OCI-LY3 (cell line): ENCODE measurements around the gene PRDM7.

Source experiments
- H2AFZ ChIP-seq: fragments of 200-600, 300-600 bp; shearing (Covaris generic); 2 replicates; pipeline ENCODE4 v1.6.0; 2014; ENCODE audit warnings: antibody characterized with exemption, low read depth, low read length
- H3K27ac ChIP-seq: fragments of 200-600, 300-600 bp; sonication (generic); 2 replicates; pipeline ENCODE4 v1.5.1; 2014; ENCODE audit warnings: mild to moderate bottlenecking, low read length, moderate library complexity, mixed read lengths
- H3K27me3 ChIP-seq: fragments of 200-600, 300-600 bp; sonication (generic); 2 replicates; pipeline ENCODE4 v1.6.1; 2014; ENCODE audit warnings: low read depth, low read length, mixed read lengths
- H3K36me3 ChIP-seq: fragments of 200-600, 300-600 bp; sonication (generic); replicated peaks from 2 replicates; pipeline ENCODE3; 2014; ENCODE audit warnings: low read depth, low read length, mixed read lengths
- H3K4me1 ChIP-seq: fragments of 300-600, 200-600 bp; sonication (generic); 2 replicates; pipeline ENCODE4 v1.6.1; 2014; ENCODE audit warnings: low read length, mixed read lengths
- H3K4me2 ChIP-seq: fragments of 200-600, 300-600 bp; sonication (generic); 2 replicates; pipeline ENCODE4 v1.6.1; 2014; ENCODE audit warnings: low read length, mixed read lengths
- H3K4me3 ChIP-seq: fragments of 300-600, 200-600 bp; sonication (generic); 2 replicates; pipeline ENCODE4 v1.5.1; 2014; ENCODE audit warnings: antibody characterized with exemption, mild to moderate bottlenecking, low read length, moderate library complexity
- H3K79me2 ChIP-seq: fragments of 300-600, 200-600 bp; shearing (Covaris generic); 2 replicates; pipeline ENCODE4 v1.6.1; 2014; ENCODE audit warnings: mild to moderate bottlenecking, low read length, mixed read lengths
- H3K9ac ChIP-seq: fragments of 300-600, 200-600 bp; shearing (Covaris generic); 2 replicates; pipeline ENCODE4 v1.6.0; 2014; ENCODE audit warnings: mild to moderate bottlenecking, low read length, moderate library complexity
- H3K9me3 ChIP-seq: fragments of 200-600, 300-600 bp; shearing (Covaris generic); 2 replicates; pipeline ENCODE4 v1.6.1; 2014; ENCODE audit warnings: low read length, mixed read lengths; ENCODE audit not compliant: insufficient read depth
- H4K20me1 ChIP-seq: fragments of 200-600, 300-600 bp; sonication (generic); 2 replicates; pipeline ENCODE4 v1.6.1; 2016; ENCODE audit warnings: low read length, mixed read lengths; ENCODE audit not compliant: insufficient read depth
- EZH2phosphoT487 ChIP-seq: fragments of 200-600 bp; shearing (Covaris generic); IDR thresholded peaks from 2 replicates; pipeline ENCODE4 v1.6.1; 2018; ENCODE audit warnings: antibody characterized with exemption, mixed run types, low read depth
- TF ChIP-seq, protein P1 (sequence below): fragments of 200-600, 300-600 bp; sonication (generic); IDR thresholded peaks from 2 replicates; pipeline ENCODE4 v1.5.1; 2014; ENCODE audit warnings: antibody characterized with exemption, low read length, low read depth

The PRDM7 gene

DNA sequence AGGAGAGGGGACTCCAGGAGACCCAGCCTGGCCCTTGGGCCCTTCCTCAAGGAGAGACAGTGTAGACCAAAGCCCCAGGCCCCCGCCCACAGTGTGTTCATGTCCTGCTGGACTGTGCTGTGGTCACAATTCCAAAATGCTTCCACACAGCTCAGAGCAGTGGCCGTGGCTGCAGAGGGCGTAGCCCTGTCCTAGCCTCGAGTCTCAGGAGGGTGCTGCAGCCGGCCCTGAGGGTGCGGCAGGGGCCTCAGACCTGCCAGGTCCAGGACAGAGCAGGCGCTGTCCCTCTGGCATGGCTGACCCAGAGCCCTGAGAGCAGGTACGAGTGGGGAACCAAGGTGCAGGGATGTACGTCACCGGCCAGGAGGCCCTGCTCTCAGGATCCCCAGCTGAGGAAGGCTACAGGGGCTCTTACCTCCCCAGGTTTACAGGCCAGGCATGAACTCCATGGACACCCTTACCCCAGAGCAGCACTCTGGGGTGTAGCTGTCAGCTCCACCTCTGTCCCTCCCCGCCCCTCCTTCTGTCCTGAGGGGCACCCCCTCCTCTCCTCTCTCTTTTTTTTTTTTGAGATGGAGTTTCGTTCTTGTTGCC is 65.1 kb downstream of the PRDM7 start:
- Histone ChIP-seq H4K20me1 (no peaks in the 10 kb centered on the region), H3K9ac (no peak overlapping the region), H3K9me3 (no peaks in the 10 kb centered on the region), H3K4me3 (no peak overlapping the region), H3K36me3 (no peaks in the 10 kb centered on the region), H3K4me2 (no peak overlapping the region), H3K27ac (no peak overlapping the region), H3K27me3 (peaks cover 12% of the 10 kb centered on the region), H2AFZ (no peak overlapping the region), H3K79me2 (no peaks in the 10 kb centered on the region), H3K4me1 (no peaks in the 10 kb centered on the region)
- TF ChIP-seq EZH2phosphoT487, result no peak
- TF ChIP-seq, protein P1, sequence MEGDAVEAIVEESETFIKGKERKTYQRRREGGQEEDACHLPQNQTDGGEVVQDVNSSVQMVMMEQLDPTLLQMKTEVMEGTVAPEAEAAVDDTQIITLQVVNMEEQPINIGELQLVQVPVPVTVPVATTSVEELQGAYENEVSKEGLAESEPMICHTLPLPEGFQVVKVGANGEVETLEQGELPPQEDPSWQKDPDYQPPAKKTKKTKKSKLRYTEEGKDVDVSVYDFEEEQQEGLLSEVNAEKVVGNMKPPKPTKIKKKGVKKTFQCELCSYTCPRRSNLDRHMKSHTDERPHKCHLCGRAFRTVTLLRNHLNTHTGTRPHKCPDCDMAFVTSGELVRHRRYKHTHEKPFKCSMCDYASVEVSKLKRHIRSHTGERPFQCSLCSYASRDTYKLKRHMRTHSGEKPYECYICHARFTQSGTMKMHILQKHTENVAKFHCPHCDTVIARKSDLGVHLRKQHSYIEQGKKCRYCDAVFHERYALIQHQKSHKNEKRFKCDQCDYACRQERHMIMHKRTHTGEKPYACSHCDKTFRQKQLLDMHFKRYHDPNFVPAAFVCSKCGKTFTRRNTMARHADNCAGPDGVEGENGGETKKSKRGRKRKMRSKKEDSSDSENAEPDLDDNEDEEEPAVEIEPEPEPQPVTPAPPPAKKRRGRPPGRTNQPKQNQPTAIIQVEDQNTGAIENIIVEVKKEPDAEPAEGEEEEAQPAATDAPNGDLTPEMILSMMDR, result no peak

DNA sequence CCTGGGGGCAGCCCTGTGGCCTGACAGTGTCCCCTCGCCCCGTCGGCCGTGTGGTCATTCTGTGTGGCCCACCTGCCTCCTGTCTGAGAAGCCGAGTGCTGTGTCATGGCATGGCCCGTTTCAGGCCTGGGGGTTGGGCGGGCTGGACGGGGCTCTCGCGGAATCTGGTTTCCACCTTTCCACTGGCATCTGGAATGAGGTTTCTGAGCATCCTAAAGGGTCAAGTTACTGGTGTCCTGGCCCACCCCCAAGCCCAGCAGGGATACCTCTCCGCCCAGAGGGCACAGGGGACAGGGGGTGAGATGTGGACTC is 65.7 kb downstream of the PRDM7 start:
- no peak overlapping the region for H3K4me2 ChIP-seq
- H4K20me1 ChIP-seq, result no peaks in the 10 kb centered on the region
- H2AFZ ChIP-seq, result no peak overlapping the region
- no peak overlapping the region for H3K27ac ChIP-seq
- H3K4me1 ChIP-seq, result no peaks in the 10 kb centered on the region
- H3K9me3 ChIP-seq, result no peaks in the 10 kb centered on the region
- no peak overlapping the region for H3K4me3 ChIP-seq
- TF ChIP-seq, protein P1, result no peak
- TF ChIP-seq EZH2phosphoT487, result no peak
- H3K79me2 ChIP-seq, result no peaks in the 10 kb centered on the region
- H3K27me3 ChIP-seq, result peaks cover 8% of the 10 kb centered on the region
- H3K36me3 ChIP-seq, result no peaks in the 10 kb centered on the region
- H3K9ac ChIP-seq, result no peak overlapping the region

DNA sequence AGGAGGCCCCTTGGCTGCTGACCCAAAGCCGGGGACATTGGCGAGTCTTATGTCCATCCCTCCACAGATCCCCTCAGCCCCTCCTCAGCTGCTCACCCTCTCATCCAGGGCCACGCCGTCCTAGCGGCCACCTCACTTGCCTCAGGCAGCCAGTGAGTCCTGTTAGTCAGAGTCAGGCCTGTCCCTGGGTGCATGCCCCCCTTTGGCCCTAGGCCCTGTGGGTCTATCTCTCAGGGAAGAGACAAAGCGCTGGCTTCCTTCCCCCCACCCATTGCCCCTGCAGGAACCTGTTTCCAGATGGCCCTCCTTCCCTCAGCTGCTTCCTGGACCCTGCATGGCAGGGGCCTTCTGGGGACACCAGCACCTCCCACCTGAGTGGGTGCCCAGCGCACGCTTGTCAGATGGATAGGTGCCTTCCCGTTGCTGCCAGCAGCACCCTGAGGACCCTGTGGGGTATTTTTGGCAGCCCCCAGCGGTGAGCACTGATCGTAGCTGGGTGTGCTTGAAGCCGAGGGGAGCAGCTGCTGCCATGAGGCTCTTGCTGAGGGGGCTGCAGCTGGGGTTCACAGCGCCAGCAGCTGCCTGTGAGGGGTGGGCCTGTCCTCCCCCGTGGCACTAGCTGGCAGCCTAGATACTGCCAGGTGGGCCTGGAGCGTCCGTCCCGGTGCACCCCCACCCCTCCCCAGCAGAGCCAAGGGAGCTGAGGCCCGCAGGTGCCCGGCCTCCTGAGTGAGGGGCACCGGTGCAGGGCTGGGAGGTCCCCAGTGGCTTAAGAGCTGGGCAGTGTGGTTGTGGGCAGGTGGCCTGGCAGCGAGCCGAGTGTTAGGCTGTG is 66.2 kb downstream of the PRDM7 start:
- Histone ChIP-seq H3K9ac (no peak overlapping the region), H4K20me1 (no peaks in the 10 kb centered on the region), H3K27ac (no peak overlapping the region), H3K79me2 (no peaks in the 10 kb centered on the region), H3K4me1 (no peaks in the 10 kb centered on the region), H3K4me2 (no peak overlapping the region), H3K9me3 (no peaks in the 10 kb centered on the region), H3K27me3 (peaks cover 4% of the 10 kb centered on the region; the same call in 1 of the 2 replicates), H3K36me3 (no peaks in the 10 kb centered on the region), H2AFZ (no peak overlapping the region), H3K4me3 (no peak overlapping the region)
- TF ChIP-seq EZH2phosphoT487, result no peak
- TF ChIP-seq, protein P1, result no peak

DNA sequence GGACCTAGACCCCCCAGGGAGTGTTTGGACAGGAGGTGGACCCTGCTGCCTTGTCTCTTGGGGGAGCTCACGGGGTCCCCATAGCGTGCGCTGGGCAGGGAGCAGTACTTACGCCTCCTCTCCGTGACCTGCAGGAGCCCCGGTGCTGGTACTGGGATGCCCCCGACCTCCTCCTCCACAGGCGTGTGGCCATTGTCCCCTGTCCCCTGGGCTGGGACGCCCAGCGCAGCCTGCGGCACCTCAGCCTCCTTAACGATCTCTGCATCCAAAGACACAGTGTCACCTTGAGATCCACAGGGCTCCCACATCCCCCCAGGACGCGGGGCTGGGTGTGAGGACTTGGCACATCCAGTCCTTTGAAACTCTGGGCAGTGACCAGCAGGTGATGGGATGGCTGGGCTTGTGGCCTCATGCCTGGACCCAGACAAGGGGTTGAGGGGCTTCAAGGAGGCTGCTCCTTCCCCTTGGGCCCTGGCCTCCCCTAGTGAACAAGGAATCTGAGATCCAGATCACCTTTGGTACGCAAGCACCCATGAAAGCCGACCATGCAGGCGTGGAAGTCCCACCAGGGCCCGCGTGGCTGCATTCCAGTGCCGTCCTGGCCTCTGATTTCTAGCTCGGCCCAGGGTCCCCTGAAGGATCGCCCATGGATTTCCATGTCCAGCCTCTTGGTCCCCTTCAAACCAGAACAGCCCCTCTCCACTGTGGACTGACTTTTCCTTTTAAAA is 67.8 kb downstream of the PRDM7 start:
- Histone ChIP-seq H3K27ac (no peak overlapping the region), H4K20me1 (no peaks in the 10 kb centered on the region), H3K36me3 (no peaks in the 10 kb centered on the region), H3K9ac (no peak overlapping the region), H3K4me2 (no peak overlapping the region), H3K4me3 (no peak overlapping the region), H2AFZ (no peak overlapping the region), H3K79me2 (no peaks in the 10 kb centered on the region), H3K27me3 (peaks cover 4% of the 10 kb centered on the region; the same call in 1 of the 2 replicates), H3K9me3 (no peaks in the 10 kb centered on the region), H3K4me1 (no peaks in the 10 kb centered on the region)
- TF ChIP-seq EZH2phosphoT487, result no peak
- TF ChIP-seq, protein P1, result no peak
